Gastroesophageal sphincter (tissue), 3 donors: ENCODE results near the gene ERCC8.

Experiments
- CTCF ChIP-seq, 4 experiments: fragments of 200-600 bp in 2 of 4; fragments of 450-650 bp in 2 of 4; sonication (generic) in 1 of 4; IDR thresholded peaks; one replicate each; pipeline ENCODE4 v1.5.1; 2017 to 2019; ENCODE audit warnings: antibody characterized with exemption in 4 of 4, mild to moderate bottlenecking in 2 of 4, moderate library complexity in 2 of 4
- EP300 ChIP-seq: sonication (generic); formaldehyde crosslinking; IDR thresholded peaks from one replicate; pipeline ENCODE4 v1.6.1; 2017; ENCODE audit warnings: antibody characterized with exemption, mild to moderate bottlenecking
- POLR2A ChIP-seq, 2 donors: fragments of 450-650 bp; IDR thresholded peaks; one replicate each; pipeline ENCODE4 v1.6.1; 2017; ENCODE audit warnings: antibody characterized with exemption in 2 of 2, mild to moderate bottlenecking in 2 of 2, moderate library complexity in 1 of 2
- POLR2AphosphoS5 ChIP-seq: sonication (generic); formaldehyde crosslinking; IDR thresholded peaks from one replicate; pipeline ENCODE4 v1.6.1; 2017; ENCODE audit warnings: antibody characterized with exemption

GRCh38 chr5:60948738-60949137 is 3.9 kb upstream of the ERCC8 start:
- no peak for TF ChIP-seq POLR2A (IDR thresholded peaks at IDR 0.05)
- TF ChIP-seq CTCF (IDR thresholded peaks at IDR 0.05) = no peak
- TF ChIP-seq POLR2AphosphoS5 = no peak
- no peak for TF ChIP-seq EP300
